ENCODE measurements around the gene TNK1. TPM values are rescaled to one million over a fixed set of nuclear protein-coding genes. Genes with fewer than 3 reads are reported as not detected.

TNK1 gene
- total and polyA plus RNA-seq, 9 of the 15 experiments (the other 6 are each of a cell fraction or from before 2014, with no cell fraction given) = 0.28 to 5.2 (median 2.1) TPM

GRCh38 chr17:7425756-7426155, 44.9 kb downstream of the TNK1 start:
- Histone ChIP-seq H3K9me3 (replicated peaks; ENCODE audit: control insufficient read depth, insufficient read depth, low read depth, low read length) (no peaks in the 10 kb centered on the region), H3K9ac (ENCODE audit: insufficient read depth in 1 of 2, low read depth in 2 of 2, low read length in 2 of 2) (no peak overlapping the region; a peak in 1 of 4 replicates), H3K4me2 (ENCODE audit: insufficient read depth, low read length) (no peak overlapping the region), H2AFZ (ENCODE audit: low read depth, low read length) (no peak overlapping the region), H3K36me3 (ENCODE audit: control insufficient read depth, insufficient read depth, low read length) (no peaks in the 10 kb centered on the region), H3K27me3 (ENCODE audit: control insufficient read depth in 2 of 2, insufficient read depth in 2 of 2, low read length in 2 of 2) (no peaks in the 10 kb centered on the region), H3K9me1 (ENCODE audit: control insufficient read depth, insufficient read depth, low read length) (no peaks in the 10 kb centered on the region), H3K4me3 (no peak overlapping the region), H3K79me2 (ENCODE audit: control insufficient read depth, insufficient read depth, low read length) (no peaks in the 10 kb centered on the region), H4K20me1 (replicated peaks; ENCODE audit: control insufficient read depth, insufficient read depth, low read length) (no peaks in the 10 kb centered on the region), H3K4me1 (replicated peaks in 1 of 2; ENCODE audit: control insufficient read depth in 2 of 2, insufficient read depth in 2 of 2, low read length in 2 of 2) (peaks cover 0 to 14% of the 10 kb centered on the region in 2 experiments; a peak in 2 of 5 replicates), H3K27ac (ENCODE audit: extremely low read depth, low read depth, low read length) (no peak overlapping the region)
- DNase-seq (ENCODE audit: extremely low read depth in 1 of 4, low spot score in 3 of 4) (no peak), FAIRE-seq (no peak), ATAC-seq (no peak)
- BruUV-seq (replicated peaks) = no TSS peak
- ChIA-PET CTCF (ENCODE audit: low intra/inter-chr PET ratio) (no interaction called here), POLR2A (interaction anchor here (0.6 to 1.8 kb wide), 2 partner anchors 9 to 50 kb away, joined by 3 to 8 read pairs; partner anchors contain the start of gene TMEM102)
- in situ Hi-C loops (cut with MboI) (no loop called here), intact Hi-C loops (cut with micrococcal nuclease) (no loop called here)
- 73% methylated on average over 5 of the region's 8 CpGs for WGBS (ENCODE audit: insufficient coverage, low coverage, missing lambda C conversion rate)
- TF ChIP-seq E2F6 (IDR thresholded peaks at IDR 0.05; ENCODE audit: borderline replicate concordance in 1 of 2, extremely low read depth in 1 of 2, insufficient read depth in 1 of 2, insufficient read length in 1 of 2, low read depth in 1 of 2, low read length in 1 of 2, poor library complexity in 1 of 2, severe bottlenecking in 1 of 2) (no peak), ELK3 (CRISPR knock-in tag; IDR thresholded peaks at IDR 0.05) (no peak), TFE3 (CRISPR knock-in tag; IDR thresholded peaks at IDR 0.05) (no peak), ZNF134 (CRISPR knock-in tag; conservative IDR thresholded peaks at IDR 0.05) (no peak), SMAD4 (CRISPR knock-in tag; conservative IDR thresholded peaks at IDR 0.05) (no peak), TEAD4 (IDR thresholded peaks at IDR 0.05; ENCODE audit: low read length) (no peak), TEAD4 (CRISPR knock-in tag; IDR thresholded peaks at IDR 0.05; ENCODE audit: borderline replicate concordance) (no peak), ZNF592 (IDR thresholded peaks at IDR 0.05) (no peak), ZNF507 (tag; conservative IDR thresholded peaks at IDR 0.05) (no peak), TEAD1 (CRISPR knock-in tag; IDR thresholded peaks at IDR 0.05) (no peak), FOXA1 (IDR thresholded peaks at IDR 0.05; ENCODE audit: borderline replicate concordance) (no peak), HDAC6 (IDR thresholded peaks at IDR 0.05; ENCODE audit: low read depth, low read length) (no peak), ZNF512 (tag; IDR thresholded peaks at IDR 0.05) (no peak)
